Heart right ventricle (tissue), 16 donors: ENCODE data around the gene SH3TC2. TPM values are rescaled to one million over a fixed set of nuclear protein-coding genes. Genes with fewer than 3 reads are reported as not detected.
A peak's percentile ranks its signal among the peaks of the same experiment; 100 is the strongest.

Source experiments
- ATAC-seq, 8 donors: fragments of 200-7000 bp; cut with Tn5 transposase; one replicate each; pipeline ENCODE4 v1.9.1; 2020; ENCODE audit warnings: mild to moderate bottlenecking in 8 of 8, moderate library complexity in 8 of 8, moderate number of reproducible peaks in 1 of 8
- DNase-seq, 2 donors: peaks; one replicate each; pipeline ENCODE4 v3.0.0-alpha.2; 2020
- H3K27ac ChIP-seq, 10 donors: fragments of 200-600 bp; sonication (generic) in 2 of 10; one replicate each; pipeline versions ENCODE4 v1.5.0 to v1.8.0; 2020 to 2022; ENCODE audit warnings: mild to moderate bottlenecking in 3 of 10
- H3K27me3 ChIP-seq, 7 donors: fragments of 200-600 bp; one replicate each; pipeline ENCODE4 v1.8.0; 2021 to 2022; ENCODE audit warnings: mild to moderate bottlenecking in 2 of 7
- H3K36me3 ChIP-seq, 9 donors: fragments of 200-600 bp; sonication (generic) in 1 of 9; one replicate each; pipeline versions ENCODE4 v1.5.0 to v1.8.0; 2020 to 2022; ENCODE audit warnings: mild to moderate bottlenecking in 2 of 9
- H3K4me1 ChIP-seq, 9 donors: fragments of 200-600 bp; sonication (generic) in 1 of 9; one replicate each; pipeline versions ENCODE4 v1.5.0 to v1.8.0; 2020 to 2022; ENCODE audit warnings: mild to moderate bottlenecking in 4 of 9
- H3K4me3 ChIP-seq, 10 donors: fragments of 200-600 bp; sonication (generic) in 2 of 10; one replicate each; pipeline versions ENCODE4 v1.5.0 to v1.8.0; 2020 to 2022; ENCODE audit warnings: mild to moderate bottlenecking in 7 of 10, moderate library complexity in 2 of 10
- H3K9me3 ChIP-seq, 11 donors: fragments of 200-600 bp in 10 of 11; sonication (generic) in 2 of 11; one replicate each; pipeline versions ENCODE4 v1.5.0 to v1.8.0; 2013 to 2022; ENCODE audit warnings: mild to moderate bottlenecking in 2 of 11, control low read depth in 1 of 11, moderate library complexity in 1 of 11
- WGBS, 2 donors: extraction: QIAGEN DNeasy Blood & Tissue Kit; methylation state at CpG; one replicate each; pipeline ENCODE4 v1.1.7; 2013; ENCODE audit warnings: inconsistent platforms in 1 of 2; 5-methylcytosine and 5-hydroxymethylcytosine counted together
- intact Hi-C, 10 donors: fragments of 100-400 bp; cut with DNase I; formaldehyde crosslinking; loops; one replicate each; pipeline versions ENCODE4 v1.11.1 to v1.14.2; 2022
- polyA plus RNA-seq, 2 donors: library from polyadenylated mRNA; stranded (reverse); fragments of 200-250 nt; gene quantifications; one replicate each; pipeline ENCODE4 v1.2.3, GENCODE V29; 2013
- total RNA-seq, 10 donors: library from RNA; stranded (reverse); fragmentation: NEBNext Ultra II Directional in 3 of 10; extraction: Animal tissue kit (Norgen Biotek cat#: 25700) in 3 of 10; gene quantifications; one replicate each; pipeline versions ENCODE4 v1.2.1 to v1.2.4, GENCODE V29; 2021 to 2023
- TF ChIP-seq, protein P1 (sequence below), 9 donors: fragments of 200-600 bp; sonication (generic) in 2 of 9; IDR thresholded peaks; one replicate each; pipeline versions ENCODE4 v1.5.0 to v1.8.0; 2021 to 2022; ENCODE audit warnings: antibody characterized with exemption in 9 of 9, mild to moderate bottlenecking in 5 of 9, moderate library complexity in 1 of 9
- donor health status: Arrhythmogenic right ventricular cardiomyopathy.
- donor health status: ischemic (EF 13 %, LVEDD 7.1; RV severe dilation, severe dysfunction).
- donor health status: healthy with polysubstance abuse.
- donor health status: DM: no; HTN: yes; CAD: no.
- donor health status: DM: no; HTN: no; CAD: no.
- donor health status: ischemic (EF 25% LVEDD 6.9; RV normal size, moderate dysfunction).
- donor health status: ischemic (EF 25% LVEDD 5.7; RV mildly dilated, moderate dysfunction).
- donor health status: healthy.
- donor health status: DM: yes; HTN: yes; CAD: no.
- donor health status: Ischemic cardiomyopathy.
- donor health status: ischemic (EF 35%, LVEDD 5.7; RV mildly dilated, moderate dysfunction).
- donor health status: nonischemic (EF 11% LVEDD 7.7; RV severe dilation, severe dysfunction).
- donor health status: DM: yes; HTN: yes; CAD: no.
- donor health status: PGD.
- donor health status: ischemic (EF 29% LVEDD 5.4; RV normal size, mild dysfunction).
- donor health status: nonischemic (EF 23%, LVEDD 6.1; RV moderate dilation, normal function).

SH3TC2 gene
- total and polyA plus RNA-seq, 12 donors = 0.91 to 13.1 (median 6.9) TPM

DNA sequence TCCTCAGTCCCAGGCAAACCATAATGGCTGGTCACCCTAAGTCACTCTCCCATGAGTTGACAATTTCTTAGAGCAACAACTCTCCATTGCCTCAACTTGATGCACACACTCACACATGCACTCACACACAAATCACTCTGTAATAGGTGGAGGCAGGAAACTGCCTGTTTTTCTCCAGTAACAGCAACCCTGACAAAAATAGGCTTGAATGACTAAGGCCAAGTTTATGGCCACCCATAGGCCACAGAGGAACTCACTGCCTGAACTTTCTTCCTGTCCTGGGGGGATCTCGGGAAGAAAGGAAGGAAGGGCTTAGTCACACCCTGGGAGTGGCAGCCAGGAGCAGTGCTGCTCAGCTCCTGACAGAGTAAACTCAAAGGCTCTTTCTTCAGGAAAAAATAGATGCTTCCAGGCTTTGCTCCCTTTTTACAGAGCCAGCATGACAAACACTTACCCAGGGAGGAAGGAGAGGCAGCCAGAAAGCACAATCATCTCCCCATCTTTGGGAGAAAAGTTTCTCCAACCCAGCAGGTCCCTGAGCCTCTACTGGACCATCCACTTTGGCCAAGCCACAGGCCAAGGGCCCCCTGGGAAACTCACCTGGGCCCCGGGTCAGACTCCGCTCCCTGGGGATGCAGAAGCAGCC is 368 bp downstream of the SH3TC2 start:
- H3K27ac ChIP-seq = peak overlapping the region in 9 of 10 donors; percentile 78 to 94 (median 84)
- H3K36me3 ChIP-seq = no peaks in the 10 kb centered on the region
- H3K27me3 ChIP-seq = no peaks in the 10 kb centered on the region
- WGBS, 2 donors = 20 to 32% methylated on average over 3 of the region's 3 CpGs
- ATAC-seq (peak; percentile 68 to 94 (median 87)), DNase-seq (peak in 1 of 2 donors; percentile 71)
- H3K4me1 ChIP-seq = peaks cover 8 to 64% (median 58%) of the 10 kb centered on the region in 9 donors
- intact Hi-C loops = loop anchor here in 4 of 10 donors (2.0 to 10.0 kb wide), 3 partner anchors 26 to 52 kb away; no protein-coding TSS in a partner anchor
- peak overlapping the region in 5 of 10 donors; percentile 1 to 23 (median 7) for H3K4me3 ChIP-seq
- TF ChIP-seq, protein P1, sequence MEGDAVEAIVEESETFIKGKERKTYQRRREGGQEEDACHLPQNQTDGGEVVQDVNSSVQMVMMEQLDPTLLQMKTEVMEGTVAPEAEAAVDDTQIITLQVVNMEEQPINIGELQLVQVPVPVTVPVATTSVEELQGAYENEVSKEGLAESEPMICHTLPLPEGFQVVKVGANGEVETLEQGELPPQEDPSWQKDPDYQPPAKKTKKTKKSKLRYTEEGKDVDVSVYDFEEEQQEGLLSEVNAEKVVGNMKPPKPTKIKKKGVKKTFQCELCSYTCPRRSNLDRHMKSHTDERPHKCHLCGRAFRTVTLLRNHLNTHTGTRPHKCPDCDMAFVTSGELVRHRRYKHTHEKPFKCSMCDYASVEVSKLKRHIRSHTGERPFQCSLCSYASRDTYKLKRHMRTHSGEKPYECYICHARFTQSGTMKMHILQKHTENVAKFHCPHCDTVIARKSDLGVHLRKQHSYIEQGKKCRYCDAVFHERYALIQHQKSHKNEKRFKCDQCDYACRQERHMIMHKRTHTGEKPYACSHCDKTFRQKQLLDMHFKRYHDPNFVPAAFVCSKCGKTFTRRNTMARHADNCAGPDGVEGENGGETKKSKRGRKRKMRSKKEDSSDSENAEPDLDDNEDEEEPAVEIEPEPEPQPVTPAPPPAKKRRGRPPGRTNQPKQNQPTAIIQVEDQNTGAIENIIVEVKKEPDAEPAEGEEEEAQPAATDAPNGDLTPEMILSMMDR (IDR thresholded peaks at IDR 0.05) = no peak
- peaks cover 0 to 19% (median 0%) of the 10 kb centered on the region in 11 donors for H3K9me3 ChIP-seq

DNA sequence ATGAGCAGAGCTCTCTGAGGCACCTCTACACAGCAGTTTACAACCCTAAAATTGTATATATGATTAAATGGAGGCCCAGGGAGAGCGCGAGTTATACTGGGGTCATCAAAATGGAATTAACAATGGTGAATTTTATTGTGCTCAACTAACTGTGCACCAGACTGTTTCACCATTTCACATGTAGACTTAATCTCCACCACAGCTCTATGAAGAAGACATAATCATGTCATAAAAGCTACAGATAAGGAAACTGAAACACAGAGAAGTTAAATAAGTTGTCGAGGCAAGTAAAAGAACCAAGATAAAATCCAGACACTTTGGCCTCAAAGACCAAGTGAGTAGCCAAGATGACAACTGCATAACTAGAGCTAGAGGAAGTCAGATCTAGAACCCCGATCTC is 1.5 kb downstream of the SH3TC2 start:
- ATAC-seq (no peak), DNase-seq (no peak)
- WGBS, 2 donors = 69 to 70% methylated on average over 4 of the region's 4 CpGs
- H3K9me3 ChIP-seq = peaks cover 0 to 18% (median 4%) of the 10 kb centered on the region in 11 donors
- no peaks in the 10 kb centered on the region for H3K36me3 ChIP-seq
- H3K4me1 ChIP-seq = peaks cover 8 to 64% (median 58%) of the 10 kb centered on the region in 9 donors
- intact Hi-C loops = loop anchor here in 4 of 10 donors (5.0 to 10.0 kb wide), 2 partner anchors 51 to 53 kb away; no protein-coding TSS in a partner anchor
- TF ChIP-seq, protein P1 (IDR thresholded peaks at IDR 0.05) = no peak
- peak overlapping the region in 1 of 10 donors; percentile 17 for H3K4me3 ChIP-seq
- no peaks in the 10 kb centered on the region for H3K27me3 ChIP-seq
- H3K27ac ChIP-seq = peak overlapping the region in 9 of 10 donors; percentile 78 to 94 (median 84)

DNA sequence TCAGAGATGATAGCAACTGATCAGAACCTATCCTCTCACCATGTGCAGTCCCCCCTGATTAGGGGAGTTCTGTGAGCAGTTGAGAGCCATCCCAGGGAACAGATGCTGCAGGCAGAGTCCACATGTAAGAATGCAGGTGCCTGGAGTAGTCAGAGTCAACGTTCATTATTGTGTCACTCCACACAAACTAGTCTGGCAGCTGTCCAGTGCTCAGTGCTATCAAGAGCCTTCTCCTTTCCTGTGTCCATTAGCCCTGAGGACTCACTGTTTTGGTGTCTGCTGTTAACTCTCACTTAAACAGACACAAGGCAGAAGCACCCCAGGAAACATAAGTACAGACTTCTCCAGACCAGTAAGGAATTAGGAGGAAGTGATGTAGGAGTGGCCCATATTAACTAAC is 2.5 kb downstream of the SH3TC2 start:
- H3K4me3 ChIP-seq = no peak overlapping the region
- DNase-seq (peak; percentile 22 to 70), ATAC-seq (peak in 7 of 8 donors; percentile 29 to 65 (median 49))
- TF ChIP-seq, protein P1 (IDR thresholded peaks at IDR 0.05) = no peak
- H3K9me3 ChIP-seq = peaks cover 0 to 18% (median 4%) of the 10 kb centered on the region in 11 donors
- peaks cover 8 to 57% (median 54%) of the 10 kb centered on the region in 9 donors for H3K4me1 ChIP-seq
- H3K27me3 ChIP-seq = no peaks in the 10 kb centered on the region
- intact Hi-C loops = loop anchor here in 4 of 10 donors (5.0 to 10.0 kb wide), 2 partner anchors 52 to 54 kb away; no protein-coding TSS in a partner anchor
- H3K27ac ChIP-seq = peak overlapping the region in 9 of 10 donors; percentile 41 to 94 (median 84)
- WGBS, 2 donors = 0 to 3% methylated on average over 1 of the region's 1 CpG
- no peaks in the 10 kb centered on the region for H3K36me3 ChIP-seq

DNA sequence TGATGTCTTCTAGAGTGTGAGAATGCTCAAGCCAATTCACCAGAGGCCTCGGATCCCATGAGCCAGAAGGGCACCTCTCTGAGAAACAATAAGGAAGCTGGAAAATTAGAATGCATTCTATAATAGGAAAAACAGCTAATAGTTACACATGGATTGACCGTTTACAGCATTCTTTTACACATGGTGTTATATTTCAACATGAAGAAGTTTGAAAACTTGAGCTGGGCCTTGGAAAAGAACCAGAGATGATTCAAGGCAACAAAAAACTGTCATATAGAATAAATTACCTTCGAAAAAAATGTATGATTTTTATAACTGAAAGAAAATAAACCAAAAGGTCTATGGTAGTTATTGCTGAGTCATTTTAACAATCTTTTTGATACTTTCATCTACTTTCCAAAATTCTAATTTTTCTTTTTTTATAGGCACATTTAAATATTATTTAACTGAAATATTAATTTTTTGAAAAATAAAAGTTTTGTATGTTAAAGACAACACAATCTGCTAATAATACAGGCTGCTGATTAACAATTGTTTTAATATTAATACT is 6.2 kb downstream of the SH3TC2 start:
- H3K27me3 ChIP-seq = no peaks in the 10 kb centered on the region
- DNase-seq (no peak), ATAC-seq (no peak)
- no peak overlapping the region for H3K4me3 ChIP-seq
- WGBS, 2 donors = 81 to 83% methylated on average over 3 of the region's 3 CpGs
- H3K27ac ChIP-seq = no peak overlapping the region
- no peaks in the 10 kb centered on the region for H3K36me3 ChIP-seq
- TF ChIP-seq, protein P1 (IDR thresholded peaks at IDR 0.05) = no peak
- peaks cover 0 to 32% (median 26%) of the 10 kb centered on the region in 9 donors for H3K4me1 ChIP-seq
- H3K9me3 ChIP-seq = peaks cover 0 to 18% (median 4%) of the 10 kb centered on the region in 11 donors
- intact Hi-C loops = no loop called here
